Hematopoietic multipotent progenitor cell treated with erythropoietin and hydrocortisone succinate and interleukin-3 and kit ligand, for 4 days (in vitro differentiated cells): ENCODE data around the gene TMEM238.
"Not testable (repeated sequence)": the region's sequence is repeated elsewhere in the genome, so short reads cannot be mapped to it uniquely, and the experiment has no call there.

ENCODE experiments used
- DNase-seq: peaks from one replicate; pipeline ENCODE4 v3.0.0-alpha.2; 2015

The TMEM238 gene, protein sequence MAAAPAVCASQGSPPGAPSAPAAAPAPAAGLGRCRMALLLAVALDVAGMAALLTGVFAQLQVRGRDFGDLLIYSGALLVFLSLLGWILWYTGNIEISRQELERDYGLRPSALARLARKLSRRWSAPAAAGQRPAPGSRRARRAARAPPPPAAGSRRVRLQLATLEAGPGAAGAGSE

DNA sequence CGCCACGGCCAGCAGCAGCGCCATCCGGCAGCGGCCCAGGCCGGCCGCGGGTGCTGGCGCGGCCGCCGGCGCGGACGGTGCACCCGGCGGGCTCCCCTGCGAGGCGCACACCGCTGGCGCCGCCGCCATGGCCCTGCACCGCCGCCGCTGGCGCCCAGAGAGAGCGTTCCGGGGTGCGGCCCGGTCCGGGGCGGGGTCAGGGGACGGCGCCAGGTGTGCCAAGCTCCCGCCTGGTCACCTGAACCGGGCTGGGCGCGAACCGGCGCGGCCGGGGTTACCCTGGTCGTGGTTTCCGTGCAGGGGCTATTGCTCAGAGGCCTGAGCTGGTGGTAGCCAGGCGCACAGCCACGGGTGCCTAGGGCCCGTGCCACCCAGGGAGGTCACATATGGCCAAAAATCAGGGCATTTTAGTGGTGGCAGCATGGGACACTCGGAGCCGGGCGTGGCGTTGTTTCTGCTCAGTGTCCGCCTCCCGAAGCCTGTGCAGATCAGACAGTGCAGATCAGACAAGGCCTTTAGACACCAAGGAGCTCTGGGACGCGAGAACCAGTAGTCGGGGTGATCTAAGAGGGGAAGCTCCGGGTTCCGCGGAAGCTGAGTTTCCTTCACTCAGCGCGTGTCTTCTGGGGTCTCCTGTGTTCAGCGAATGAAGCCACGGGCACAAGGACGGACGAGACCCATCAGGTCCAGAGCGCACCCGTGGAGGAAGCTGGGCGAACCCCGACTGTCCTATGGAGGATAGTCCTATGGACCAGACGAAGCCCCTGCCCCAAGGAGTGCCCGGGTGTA lies at the start of gene TMEM238:
TMEM238 (minus strand) TSS at position 162 of the 789 bp plus-strand sequence; CDS start at position 129, 33 bp downstream.
- peak; percentile 78 for DNase-seq

DNA sequence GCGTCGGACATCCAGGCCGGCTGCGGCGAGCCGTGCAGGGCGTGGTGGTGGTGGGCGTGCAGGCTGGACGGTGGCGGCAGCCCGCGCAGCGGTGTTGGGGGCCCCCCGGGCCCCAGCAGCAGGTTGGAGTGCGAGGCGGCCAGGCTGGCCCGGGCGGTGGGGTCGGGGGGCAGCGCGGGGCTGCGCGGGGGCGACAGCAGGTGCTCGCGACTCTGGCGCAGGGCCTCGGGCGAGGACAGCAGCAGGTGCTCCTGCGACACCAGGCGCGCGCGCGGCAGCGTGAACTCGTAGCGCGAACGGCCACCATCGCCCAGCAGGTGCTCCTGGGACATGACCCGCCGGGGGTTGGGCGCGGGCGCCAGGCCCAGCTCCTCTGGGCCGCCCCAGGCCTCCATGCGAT lies 49.2 kb upstream of the TMEM238 start:
- no peak for DNase-seq

DNA sequence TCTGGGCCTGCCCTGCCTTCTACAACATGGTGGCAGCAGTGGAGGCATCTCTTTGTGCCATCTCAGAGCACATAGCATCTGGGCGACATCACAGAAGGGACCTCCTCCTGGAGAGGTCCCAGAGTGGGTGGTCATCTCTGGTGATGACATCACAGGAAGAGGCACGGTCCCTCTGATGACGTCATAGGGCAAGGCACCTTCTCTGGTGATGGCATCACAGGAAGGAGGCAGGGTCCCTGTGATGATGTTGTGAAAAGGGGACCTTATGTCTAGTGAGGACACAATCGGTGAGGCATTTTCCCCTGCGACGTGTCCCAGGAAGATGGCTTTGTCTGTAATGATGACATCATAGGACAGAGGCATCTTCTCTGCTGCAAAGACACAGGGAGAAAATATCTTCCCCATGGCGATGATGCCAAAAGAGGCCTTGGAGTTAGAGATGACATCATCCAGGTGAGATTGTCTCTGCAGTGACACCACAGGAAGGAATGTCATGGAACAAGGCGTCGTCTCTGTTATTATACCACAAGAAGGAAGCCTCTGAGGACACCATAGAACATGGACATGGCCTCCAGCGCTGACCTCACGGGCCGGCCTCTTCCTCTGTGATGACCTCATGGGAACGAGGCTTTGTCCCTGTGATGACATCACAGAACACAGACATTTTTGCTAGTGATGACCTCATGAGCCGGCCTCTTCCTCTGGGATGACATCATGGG lies 48.3 kb upstream of the TMEM238 start:
- no peak for DNase-seq

DNA sequence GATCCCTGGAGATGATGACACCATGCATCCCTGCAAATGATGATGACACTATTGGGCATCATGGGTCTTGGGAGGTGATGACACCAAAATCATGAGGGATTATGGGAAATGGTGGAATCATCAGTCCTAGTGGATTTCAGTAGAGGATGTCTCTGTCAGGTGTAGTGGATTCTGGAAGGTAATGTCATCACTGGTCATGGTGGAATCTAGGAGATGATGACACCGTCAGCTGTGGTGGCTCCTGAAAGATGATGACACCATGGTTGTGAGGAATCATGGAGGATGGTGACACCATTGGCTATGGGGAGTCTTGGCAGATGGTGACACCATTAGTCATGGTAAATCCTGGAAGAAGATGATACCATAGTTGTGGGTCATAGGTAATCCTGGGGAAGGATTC lies 47.1 kb upstream of the TMEM238 start:
- no peak for DNase-seq

DNA sequence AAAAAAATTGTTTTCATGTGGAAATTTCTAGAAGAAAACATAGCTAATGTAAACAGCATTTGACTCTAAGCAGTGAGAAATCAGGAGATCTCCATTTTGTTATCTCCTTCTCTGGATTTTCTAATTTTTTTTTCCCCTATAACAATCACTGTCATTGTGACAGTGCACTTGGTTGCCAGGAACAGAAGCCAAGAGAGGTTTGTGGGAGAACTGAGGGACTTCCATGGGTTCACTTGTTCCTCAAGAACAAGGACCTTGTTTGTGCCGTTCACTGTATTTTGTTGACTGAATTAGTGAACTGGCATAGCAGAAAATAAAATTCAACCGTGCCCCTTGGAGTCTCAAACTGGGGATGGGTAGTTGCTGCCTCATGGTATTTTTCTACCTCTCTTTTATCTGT lies 42.0 kb upstream of the TMEM238 start:
- no peak for DNase-seq

DNA sequence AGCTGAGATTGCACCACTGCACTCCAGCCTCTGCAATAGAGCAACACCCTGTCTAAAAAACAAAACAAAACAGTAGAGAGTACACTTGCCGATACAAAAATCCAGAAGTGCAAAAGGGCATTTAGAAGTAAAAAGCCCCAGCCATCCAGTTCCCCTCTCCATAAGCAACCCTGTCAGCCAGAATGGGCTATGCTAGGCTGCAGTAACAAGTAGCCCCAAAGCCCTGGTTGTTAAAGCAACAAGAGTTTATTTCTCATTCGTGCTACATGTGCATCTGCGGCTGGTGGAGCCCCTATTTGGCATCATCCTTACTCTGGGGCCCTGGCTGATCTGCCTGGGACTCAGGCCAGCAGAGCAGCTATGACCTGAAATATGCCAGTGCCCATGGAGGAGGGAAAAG lies 40.4 kb upstream of the TMEM238 start:
- DNase-seq, result no peak

DNA sequence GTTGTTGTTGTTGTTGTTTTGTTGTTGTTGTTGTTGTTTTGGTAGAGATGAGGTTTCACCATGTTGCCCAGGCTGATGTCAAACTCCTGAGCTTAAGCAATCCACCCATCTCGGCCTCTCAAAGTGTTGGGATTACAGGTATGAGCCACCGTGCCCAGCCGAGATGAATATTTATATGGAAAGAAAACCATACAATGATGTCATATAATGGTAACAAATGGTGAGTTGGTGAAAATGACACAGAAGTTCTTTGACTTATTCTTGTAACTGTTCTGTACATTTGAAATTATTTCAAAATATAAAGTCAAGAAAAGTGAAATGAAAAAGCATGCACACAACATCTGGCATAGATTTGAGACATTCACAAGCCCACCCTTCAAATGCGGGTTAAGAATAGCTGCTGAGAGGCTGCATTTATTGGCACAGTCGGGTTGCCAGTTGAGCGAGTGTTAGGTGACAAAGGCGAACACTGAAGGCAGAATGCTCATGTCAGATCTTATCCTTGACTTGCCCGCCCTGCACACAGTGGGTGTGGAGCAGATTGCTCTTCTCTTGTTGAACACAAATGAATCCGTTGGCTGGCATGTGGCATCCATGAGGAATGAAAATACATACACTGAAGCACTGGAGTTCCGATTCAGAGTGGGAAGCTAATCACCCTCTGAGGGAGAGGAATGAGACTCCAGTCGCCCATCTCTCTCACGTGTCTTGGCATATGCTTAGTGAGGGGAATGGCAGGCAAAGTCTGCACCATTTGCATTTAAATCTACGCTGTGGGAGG lies 39.3 kb upstream of the TMEM238 start:
- no peak for DNase-seq

DNA sequence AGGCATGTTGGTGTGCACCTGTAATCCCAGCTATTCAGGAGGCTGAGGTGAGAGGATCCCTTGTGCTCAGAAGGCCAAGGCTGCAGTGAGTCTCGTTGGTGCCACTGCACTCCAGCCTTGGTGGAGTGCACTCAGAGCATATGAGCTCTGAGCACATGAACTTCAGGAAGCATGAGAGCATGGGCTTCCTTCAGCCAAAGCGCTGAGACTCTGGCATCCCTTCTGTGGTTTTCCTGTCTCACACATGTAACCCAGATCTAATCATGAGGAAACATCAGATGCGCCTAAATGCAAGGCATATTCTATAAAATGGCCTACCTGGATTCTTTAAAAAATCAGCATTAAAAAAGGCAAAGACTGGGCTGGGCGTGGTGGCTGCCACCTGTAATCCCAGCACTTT lies 37.2 kb upstream of the TMEM238 start:
- peak; percentile 79 for DNase-seq

DNA sequence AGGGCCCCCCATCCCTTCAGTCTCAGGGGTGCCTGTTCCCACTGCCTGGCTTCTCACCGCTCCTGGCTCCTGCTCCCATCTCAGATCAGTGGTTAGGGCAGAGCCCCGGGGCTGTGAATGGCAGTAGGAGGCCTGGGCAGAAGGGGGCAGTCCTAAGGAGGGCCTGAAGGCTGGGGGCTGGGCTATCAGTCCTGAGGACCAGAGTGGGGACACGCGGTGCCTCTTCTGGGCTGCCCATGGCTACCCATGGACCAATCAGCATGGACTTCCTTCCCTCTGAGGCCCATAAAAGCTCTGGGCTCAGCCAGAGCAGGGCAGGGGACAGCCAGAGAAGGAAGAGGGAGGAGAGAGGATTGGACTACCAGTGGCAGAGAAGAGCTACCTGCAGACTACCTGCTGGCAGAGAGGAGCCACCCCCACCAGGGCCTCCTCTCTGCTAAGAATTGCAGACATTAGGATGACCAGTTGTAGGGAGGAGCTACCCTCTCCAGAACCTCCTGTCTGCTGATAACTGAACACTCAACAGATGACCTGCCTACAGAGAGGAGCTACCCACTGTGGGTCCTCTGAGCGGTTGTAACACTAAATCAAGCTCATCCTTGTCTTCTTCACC lies 35.6 kb upstream of the TMEM238 start:
- no peak for DNase-seq

DNA sequence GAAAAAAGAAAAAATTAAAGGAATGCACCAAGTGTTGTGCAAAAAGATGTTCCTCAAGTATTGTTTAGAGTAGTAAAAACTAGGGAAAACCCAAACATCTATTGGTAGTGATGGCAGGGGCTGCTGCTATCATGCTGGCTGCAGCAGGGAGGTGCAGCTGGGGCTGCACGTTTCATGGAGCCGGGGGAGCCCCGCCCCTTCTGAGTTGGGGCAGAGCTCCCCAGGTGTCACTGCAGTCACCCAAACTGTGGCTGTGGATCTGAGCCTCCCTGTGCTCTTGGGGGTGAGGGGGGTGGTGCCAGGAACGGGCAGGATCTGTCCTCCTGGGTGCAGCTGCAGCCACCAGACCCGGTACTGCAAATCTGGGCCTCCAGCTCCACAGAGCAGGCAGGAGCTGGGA lies 35.0 kb upstream of the TMEM238 start:
- no peak for DNase-seq

DNA sequence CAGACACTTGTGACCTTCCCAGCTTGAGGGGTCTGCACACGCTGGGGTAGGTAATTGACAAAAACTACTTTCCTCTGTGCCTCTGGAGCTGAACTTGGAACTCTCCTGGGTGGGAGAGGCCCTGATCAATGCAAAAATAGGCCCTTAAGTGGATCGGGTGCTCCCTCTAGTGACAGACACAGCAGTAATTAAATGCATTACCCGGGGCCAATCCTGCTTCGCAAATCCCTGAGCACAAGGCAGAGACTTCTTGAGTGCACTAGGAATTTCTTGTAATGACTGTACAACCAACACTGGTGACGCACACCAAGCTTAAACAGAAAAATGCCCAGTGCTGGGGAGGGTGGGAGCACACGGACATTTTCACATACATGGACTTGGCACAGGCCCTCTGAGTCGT lies 34.1 kb upstream of the TMEM238 start:
- peak; percentile 87 for DNase-seq

DNA sequence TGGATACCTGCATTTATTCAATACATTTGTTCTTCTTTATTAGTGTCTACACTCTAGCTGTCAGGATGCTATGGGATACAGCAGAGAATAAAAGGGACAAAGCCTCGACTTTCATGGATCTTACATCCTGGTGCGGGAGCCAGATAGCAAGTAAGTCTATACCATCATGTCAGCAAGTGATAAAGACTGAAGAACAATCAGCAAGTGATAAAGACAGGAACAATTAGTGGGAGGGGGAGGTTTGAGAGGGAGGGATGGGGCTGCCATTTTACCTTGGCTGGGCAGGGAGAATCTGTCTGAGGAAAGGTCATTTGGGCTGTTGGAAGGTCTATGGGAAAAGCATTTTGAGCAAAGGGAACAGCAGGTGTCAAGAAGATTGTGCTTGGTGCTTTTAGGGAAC lies 26.1 kb upstream of the TMEM238 start:
- no peak for DNase-seq

DNA sequence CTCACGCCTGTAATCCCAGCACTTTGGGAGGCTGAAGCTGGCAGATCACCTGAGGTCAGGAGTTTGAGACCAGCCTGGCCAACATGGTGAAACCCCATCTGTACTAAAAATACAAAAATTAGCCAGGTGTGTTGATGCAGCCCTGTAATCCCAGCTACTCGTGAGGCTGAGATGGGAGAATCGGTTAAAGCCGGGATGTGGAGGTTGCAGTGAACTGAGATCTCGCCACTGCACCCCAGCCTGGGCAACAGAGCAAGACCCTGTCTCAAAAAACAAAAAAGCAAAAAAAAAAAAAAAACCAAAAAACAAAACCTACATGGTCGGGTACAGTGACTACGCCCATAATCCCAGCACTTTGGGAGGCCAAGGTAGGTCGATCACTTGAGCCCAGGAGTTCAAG lies 25.1 kb upstream of the TMEM238 start:
- not testable (repeated sequence) for DNase-seq

DNA sequence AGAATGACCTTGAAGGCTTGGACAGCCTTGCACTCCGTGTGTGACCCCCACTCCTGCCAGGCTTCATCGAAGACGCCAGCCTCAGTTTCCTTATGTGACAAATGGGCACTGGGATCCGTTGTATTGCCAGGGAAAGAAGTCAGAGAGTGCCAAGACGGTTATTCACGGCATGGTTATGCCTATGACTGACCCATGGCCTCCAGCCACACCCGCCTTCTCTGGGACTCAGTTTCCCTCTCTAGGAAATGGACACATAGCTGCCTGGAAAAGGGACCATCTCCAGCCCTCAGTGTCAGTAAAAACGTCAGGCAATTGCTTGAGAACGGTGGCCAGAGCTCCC lies 24.4 kb upstream of the TMEM238 start:
- no peak for DNase-seq

DNA sequence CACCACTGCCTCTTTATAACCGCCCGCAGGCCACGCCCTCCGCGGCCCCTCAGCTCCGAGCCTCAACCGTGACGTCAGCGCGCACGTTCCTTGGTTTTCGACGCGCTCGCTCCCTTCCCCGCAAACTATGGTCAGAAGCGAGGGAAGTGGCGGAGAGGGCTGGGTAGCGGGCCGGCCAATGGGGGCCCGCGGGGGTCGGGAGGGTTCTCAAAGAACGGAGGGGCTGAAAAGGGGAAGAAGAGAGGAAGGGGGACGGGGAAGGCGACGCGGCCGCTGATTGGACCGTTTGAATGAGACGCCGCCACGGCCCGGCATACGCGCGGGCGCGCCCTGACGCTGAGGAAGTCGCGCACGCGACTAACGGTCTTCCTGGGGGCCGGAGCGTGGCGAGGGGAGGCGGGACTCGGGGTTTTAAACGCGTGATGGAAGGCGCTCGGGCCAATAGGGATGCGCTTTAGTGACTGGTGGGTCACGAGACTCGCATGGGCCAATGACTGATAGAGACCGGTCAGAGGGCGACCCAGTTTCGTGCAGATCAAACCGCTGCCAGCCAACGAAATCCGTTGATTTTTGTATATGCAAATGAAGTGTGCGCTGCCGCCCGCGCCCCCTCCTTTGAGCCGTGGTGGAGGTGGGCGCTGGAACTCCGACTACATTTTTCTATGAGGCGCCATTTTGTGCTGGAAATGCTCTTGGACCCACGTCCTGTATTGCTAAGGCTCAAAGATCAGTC lies 23.9 kb upstream of the TMEM238 start:
- DNase-seq, result peak; percentile 100

DNA sequence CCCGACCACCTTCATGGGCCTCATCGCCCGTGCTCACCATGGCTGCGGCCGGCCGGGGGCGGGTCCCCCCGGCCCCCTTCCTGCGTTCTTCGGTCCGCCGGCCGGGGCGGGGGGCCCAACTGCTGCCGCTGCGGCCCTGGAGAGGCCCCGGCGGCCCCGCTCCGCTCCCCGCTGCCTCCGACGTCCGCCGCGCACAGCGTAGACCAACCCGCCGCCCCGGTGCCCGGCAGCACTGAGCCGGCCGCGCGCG lies 23.4 kb upstream of the TMEM238 start, which contains the start of gene UBE2S:
UBE2S (minus strand) TSS at position 239 of the 250 bp plus-strand sequence; CDS start at position 40, 199 bp downstream.
- DNase-seq, result not testable (repeated sequence)

DNA sequence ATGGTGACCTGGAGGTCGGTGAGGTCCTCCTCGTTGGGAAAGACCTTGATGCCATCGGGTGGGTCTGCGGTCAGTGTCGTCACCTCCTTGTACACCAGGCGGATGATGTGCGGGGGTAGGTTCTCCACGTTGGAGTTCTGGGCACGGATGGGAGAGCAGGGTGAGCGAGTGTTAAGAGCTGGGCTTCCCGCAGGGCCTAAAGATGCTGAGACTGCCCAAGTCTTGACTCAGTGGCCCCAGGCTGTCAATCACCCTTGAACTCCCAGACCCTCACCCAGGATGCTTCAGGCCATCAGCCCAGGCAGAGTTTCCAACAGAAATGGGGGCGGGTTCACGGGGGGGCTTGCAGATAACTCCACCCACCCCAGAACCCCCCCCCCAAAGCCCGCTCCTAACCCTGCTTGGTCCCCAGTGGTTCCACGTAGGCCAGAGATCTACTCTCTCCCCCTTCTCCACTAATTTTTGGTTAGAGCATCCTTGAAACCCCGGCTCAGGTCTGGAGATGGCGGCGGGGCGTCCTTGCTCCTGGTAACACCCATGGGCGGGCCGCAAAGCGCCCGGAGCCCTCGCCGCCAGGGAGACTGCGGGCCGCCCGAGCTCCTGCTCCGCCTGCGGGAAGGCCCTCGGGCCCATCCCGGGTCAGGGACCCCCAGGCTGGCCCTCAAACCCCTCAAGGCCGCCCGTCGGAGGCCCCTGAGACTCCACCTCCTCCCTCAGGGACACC lies 22.9 kb upstream of the TMEM238 start:
- DNase-seq, result peak; percentile 65

DNA sequence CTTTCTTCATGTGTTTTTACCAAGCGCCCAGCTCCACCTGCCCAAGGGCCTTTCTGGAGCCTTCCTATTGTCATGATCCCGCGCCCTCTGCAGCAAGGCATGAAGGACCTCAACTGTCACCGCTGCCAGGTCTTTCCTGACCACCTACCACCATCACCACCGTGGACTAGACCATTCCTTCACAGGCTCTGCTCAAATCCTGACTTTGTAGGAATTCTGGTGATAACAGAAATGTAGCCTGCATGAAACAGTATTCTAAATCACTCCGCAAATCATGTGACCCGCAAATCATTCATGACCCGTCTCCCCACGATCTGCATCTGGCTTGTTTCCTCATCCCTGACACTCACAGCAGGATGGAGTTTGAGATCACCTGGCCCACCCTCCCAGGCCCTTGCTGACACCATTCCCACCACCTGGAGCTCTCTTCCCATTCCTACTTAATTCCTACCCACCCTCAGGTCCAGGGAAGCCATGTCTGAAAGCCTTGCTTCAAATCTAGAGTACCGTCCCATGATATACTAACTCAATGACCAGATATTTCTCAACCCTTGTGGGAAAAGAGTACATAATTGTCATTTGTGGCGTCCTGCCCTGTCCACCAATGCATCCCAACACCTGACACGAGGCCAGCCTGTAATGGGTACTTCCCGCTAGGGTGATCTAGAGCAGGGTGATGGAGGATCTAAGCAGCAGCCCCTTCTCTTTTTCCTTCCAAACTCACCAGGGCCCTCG lies 22.2 kb upstream of the TMEM238 start:
- DNase-seq, result no peak

DNA sequence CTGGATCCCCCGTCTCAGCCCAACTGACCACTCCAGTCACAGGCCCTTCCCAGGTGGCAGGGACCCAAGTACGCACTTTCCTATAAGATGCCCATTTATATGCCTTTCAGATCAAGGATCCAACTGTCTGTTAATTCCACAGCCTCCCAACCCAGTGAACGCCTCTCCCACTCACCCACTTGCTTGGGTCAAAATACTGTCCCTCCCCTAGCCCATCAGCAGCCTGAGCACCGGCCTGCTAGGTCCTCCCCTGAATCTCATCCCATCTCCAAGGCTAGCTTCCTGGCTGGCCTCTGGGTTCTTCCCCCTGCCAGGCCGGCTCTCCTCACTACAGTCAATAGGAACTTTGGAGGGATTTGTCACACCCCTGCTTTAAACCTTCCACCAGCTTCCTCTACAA lies 21.5 kb upstream of the TMEM238 start:
- DNase-seq, result no peak

DNA sequence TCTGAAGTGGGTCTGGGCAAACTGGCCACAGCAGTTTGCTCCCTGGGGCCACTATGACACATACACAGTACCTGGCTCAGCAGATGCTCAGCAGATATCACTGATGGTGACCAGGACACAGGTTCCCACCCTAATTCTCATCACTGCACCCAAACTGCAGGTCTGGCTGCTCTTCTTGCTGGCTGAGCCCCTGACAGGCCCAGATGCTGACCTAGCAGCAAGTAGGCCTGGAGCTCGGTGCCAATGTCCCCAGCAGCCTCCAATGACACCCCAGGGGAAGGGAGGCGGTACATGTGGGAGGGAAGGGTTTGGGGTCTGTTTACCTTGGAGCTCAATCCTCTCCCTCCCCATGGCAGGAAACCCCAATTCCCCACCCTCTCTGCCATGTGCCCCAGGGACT lies 18.4 kb upstream of the TMEM238 start:
- no peak for DNase-seq

DNA sequence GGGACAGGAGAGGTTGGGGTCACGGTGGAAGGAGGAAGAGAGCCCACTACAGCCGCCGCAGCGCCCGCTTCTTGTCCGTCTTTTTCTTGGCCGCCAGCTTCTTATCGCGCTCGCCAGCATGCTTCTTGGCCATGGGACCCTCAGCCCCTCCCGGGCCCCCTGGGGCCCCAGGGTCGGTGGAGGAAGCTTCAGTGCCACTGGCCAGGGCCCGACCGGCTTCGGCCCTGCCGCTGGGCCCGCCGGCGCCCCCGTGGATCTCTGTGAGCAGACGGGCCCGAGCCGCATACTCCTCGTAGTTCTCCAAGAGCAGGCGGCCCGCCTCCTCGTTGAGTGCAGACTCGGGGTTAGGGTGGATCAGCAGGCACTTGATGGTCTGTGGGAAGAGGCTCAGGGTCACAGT lies 17.3 kb upstream of the TMEM238 start:
- DNase-seq, result not testable (repeated sequence)
